ENCODE data around the gene B3GALT6.

Gene B3GALT6

DNA sequence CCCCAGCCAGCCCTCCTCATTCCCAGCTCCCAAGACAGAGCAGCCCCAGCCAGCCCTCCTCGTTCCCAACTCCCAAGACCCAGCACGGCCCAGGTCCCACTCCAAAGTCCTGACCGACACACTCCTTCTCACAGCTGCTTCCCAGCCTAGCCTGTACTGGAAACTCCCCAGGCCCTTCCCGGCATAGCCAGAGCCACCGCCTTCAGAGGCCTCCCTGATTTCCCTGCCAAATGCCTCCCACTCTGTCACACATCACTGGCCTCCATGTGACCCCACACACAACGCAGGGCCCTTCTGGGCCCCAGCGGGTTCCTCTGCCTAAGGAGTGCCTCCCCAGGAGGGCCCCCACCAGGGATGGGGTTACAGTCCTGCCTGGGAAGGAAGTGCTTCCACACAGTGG is 38.8 kb downstream of the B3GALT6 start:
- no peak for DNase-seq

DNA sequence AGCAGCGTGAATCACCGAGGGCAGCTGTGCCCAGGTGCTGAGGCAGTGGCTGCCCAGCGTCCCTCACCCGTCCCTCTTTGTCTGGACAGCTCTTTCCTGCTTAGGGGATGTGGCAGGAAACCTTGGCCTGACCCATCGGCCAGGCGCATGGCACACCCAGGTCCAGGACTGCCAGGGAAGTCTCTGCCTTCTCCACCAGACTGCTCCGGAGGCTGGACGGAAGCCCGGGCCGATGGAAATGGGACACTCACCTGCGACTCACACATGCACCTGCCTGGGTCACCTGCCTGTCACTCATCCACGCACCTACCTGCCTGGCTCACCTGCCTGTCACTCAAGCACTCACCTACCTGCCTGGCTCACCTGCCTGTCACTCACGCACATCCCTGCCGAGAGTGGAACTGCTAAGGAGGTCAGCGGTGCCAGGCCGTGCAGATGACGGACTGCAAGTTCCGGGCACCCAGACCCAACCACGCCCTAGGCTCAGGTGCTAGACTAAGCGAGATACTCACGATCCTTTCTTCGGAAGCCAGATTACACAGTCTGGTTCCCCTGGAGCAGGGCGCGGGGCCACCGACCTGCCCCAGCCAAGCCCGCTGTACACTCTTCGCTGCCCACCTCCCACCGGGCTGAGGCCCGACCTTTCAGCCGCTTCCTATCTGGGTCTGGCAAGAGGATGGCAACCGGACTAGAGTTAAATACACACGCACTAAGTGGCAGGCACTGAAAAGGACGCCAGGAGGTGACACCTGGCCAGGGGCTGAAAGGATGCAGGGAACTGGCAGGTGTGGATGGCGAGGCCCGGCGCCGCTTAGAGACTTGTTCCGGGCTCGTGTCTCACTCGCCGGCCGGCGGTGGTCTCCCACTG is 40.5 kb downstream of the B3GALT6 start:
- DNase-seq = no peak

DNA sequence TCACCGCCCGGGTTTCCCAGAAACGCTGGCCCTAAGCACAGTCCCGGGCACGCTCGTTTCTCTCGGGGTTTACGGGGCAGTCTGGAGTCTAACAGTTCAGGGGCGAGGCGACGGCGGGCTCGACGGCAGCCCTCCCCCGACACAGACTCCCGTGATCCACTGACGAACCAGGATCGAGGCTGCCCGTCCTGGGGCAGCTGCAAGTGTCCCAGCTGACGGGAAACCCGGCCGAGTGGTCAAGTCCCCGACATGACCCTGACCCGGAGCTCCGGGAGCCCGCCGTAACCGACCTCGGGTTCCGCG is 41.1 kb downstream of the B3GALT6 start:
- DNase-seq = no peak

GRCh38 chr1:1273512-1274298 is 41.7 kb downstream of the B3GALT6 start, which contains the start of gene UBE2J2:
Gene UBE2J2 (minus strand): TSS chr1:1273854. CDS start chr1:1267992, 5,862 bp downstream.
- peak; percentile 79 to 87 for DNase-seq

DNA sequence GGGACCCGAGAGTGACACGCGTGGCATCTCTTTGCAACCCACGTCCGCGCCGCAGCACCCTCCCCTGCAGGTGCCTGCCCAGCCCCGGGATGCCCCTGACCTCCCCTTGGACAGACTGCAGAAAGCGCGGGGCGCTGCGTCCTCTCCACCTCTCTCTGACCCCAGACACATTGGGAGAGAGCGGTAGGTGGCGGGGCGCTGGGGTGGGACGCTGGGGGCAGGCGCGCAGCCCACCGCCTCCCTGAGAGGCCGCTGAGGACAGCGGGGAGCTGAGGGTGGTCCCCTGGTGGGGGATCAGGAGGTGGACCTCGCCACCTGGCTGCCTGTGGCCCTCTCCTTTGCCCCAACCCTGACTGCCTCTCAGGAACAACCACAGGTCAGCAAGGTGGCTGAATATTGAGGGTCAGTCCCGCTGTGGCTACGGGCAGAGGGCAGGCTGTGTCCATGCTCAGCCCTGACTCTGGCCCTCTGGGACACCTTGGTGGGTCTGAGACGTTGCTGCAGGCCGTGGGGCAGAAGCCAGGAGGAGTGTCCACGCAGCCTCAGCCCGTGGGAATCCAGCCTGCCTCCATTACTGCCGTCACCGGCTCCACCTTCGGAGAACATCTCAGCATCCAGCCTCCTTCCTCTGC is 42.4 kb downstream of the B3GALT6 start:
- no peak for DNase-seq

GRCh38 chr1:1274931-1275431 is 42.9 kb downstream of the B3GALT6 start:
- no peak for DNase-seq

DNA sequence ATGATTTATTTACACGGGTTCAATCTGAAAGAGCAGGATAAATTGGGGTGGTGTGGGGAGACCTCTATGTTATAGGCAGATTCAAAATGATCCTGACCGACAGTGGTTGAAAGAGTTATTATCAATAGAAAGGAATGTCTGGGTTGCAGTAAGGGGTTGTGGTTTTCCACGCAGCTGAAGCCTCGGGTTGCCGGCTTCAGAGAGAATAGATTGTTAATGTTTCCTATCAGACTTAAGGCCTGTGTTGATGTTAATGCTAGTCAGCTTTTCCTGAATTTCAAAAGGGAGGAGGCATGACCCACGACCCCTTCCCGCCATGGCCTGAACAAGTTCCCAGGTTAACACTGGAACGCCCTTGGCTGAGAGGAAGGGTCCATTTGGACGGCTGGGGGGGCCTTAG is 43.8 kb downstream of the B3GALT6 start:
- no peak for DNase-seq

- no peak for DNase-seq
These were observed 46.6 kb downstream of the B3GALT6 start for GRCh38 chr1:1278620-1279019.

GRCh38 chr1:1279028-1279427 is 47.0 kb downstream of the B3GALT6 start:
- DNase-seq = no peak

DNA sequence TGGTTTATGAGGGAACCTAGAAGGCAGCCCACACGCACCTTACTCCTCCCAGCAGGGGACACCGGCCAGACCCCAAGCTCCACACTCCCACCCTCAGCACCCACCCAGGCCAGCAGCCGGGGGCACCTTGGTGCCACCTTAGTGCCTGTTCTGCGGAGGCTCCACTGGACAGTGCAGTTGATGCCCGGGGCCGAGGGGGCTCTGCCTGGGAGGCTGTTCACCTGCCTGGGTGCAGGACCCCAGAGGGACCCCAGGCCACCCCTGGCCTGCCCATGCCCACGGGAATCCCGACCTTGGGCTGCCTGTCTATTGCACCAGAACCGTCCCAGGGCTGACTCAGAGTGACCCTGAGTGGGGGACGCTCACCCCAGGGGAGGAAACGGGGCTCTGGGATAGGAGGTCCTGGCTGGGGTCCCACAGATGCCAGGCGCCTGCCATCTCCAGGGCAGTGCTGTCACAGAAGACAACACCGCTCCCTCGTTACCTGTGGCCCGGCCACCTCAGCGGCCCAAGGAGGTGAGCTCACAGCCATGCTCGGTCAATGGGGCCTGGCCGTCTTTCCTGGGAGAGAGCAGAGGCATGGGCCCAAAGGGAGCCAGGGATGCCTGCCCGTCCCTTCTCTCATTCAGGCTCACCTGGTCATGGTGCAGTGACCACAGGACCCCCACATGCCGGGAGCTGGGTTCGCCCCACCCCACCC is 48.9 kb downstream of the B3GALT6 start:
- DNase-seq = no peak

GRCh38 chr1:1281533-1282321 is 49.7 kb downstream of the B3GALT6 start:
- DNase-seq = no peak

DNA sequence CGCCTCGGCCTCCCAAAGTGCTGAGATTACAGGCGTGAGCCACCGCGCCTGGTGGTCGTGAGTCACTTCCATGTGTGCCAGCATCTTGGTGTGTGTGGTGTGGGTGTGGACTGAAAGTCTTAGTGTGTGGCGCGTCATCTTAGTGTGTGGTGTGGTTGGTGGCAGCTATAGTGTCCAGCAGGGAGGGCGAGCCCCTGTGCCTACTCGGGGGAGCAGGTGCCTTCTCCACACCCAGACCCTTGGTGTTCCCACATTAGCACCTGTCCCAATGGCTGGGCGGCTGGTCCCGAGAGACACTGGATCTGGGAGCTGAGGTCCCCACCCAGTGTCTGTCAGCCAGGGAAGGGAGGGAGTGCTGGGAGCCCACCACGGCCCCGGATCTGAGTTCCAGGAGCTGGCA is 51.0 kb downstream of the B3GALT6 start:
- DNase-seq = no peak

- DNase-seq = no peak
These were observed 51.8 kb downstream of the B3GALT6 start for GRCh38 chr1:1283821-1284220.
